ENCODE results near the gene GRIP2. TPM values are rescaled to one million over a fixed set of nuclear protein-coding genes. Genes with fewer than 3 reads are reported as not detected.

GRIP2 gene
- total RNA-seq, 1 donor: 1.4 TPM

DNA sequence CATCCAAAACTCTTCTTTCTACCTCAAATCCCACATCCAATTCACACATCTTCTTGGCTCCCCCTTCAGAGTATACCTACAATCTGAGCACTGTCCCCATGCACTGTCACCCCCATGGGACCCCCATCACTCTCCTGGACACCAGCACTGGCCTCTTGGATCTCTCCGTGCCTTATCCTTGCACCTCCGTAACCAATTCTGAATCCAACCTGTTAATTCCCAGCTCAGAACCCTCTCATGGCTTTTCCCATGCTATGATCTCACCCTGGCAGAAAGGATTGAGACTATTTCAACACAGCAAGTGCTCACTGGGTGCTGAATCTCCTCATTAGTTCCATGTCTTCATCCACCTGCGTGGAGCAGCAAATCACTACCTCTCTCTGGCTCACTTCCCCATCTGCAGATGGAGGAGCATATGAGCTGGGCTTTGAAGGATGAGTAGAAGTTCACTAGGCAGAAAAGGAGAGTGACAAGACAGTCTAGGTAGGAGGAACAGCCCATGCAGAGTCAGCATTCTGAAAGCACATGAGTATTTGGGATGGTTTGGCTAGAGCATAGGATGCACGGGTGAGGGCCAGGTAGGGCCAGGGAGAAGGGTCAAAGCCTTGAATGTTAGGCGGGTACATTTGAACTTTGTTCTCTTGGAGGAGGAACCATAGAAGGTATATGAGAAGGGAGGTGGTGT, 89.1 kb downstream of the GRIP2 start:
- H3K27me3 ChIP-seq (ENCODE audit: insufficient read depth, low read length): no peaks in the 10 kb centered on the region
- H3K36me3 ChIP-seq (ENCODE audit: insufficient read depth, low read length): peaks cover 78% of the 10 kb centered on the region
- no peak overlapping the region for H3K27ac ChIP-seq (ENCODE audit: low read depth, low read length)
- H4K20me1 ChIP-seq (ENCODE audit: insufficient read depth, low read length): peaks cover 13% of the 10 kb centered on the region
- no peaks in the 10 kb centered on the region for H3K9me3 ChIP-seq (ENCODE audit: low read depth, low read length)
- H3K4me2 ChIP-seq (ENCODE audit: insufficient read depth, low read length): no peak overlapping the region
- no peaks in the 10 kb centered on the region for H3K79me2 ChIP-seq (ENCODE audit: insufficient read depth, low read length)
- TF ChIP-seq CTCF (IDR thresholded peaks at IDR 0.05; ENCODE audit: extremely low read depth, low read depth, low read length): no peak
- no peak overlapping the region for H2AFZ ChIP-seq (ENCODE audit: low read length)
- H3K4me3 ChIP-seq (ENCODE audit: insufficient read depth, low read length): no peak overlapping the region
- peaks cover 20% of the 10 kb centered on the region for H3K4me1 ChIP-seq (ENCODE audit: insufficient read depth, low read length)
- DNase-seq (ENCODE audit: insufficient read length, low spot score, missing footprints): no peak

- H3K36me3 ChIP-seq (ENCODE audit: insufficient read depth, low read length): peaks cover 81% of the 10 kb centered on the region
- H3K4me3 ChIP-seq (ENCODE audit: insufficient read depth, low read length): no peak overlapping the region
- H3K4me2 ChIP-seq (ENCODE audit: insufficient read depth, low read length): no peak overlapping the region
- H3K27me3 ChIP-seq (ENCODE audit: insufficient read depth, low read length): no peaks in the 10 kb centered on the region
- no peak overlapping the region for H3K27ac ChIP-seq (ENCODE audit: low read depth, low read length)
- peaks cover 20% of the 10 kb centered on the region for H3K4me1 ChIP-seq (ENCODE audit: insufficient read depth, low read length)
- no peaks in the 10 kb centered on the region for H3K79me2 ChIP-seq (ENCODE audit: insufficient read depth, low read length)
- DNase-seq (ENCODE audit: insufficient read length, low spot score, missing footprints): no peak
- no peaks in the 10 kb centered on the region for H3K9me3 ChIP-seq (ENCODE audit: low read depth, low read length)
- peaks cover 18% of the 10 kb centered on the region for H4K20me1 ChIP-seq (ENCODE audit: insufficient read depth, low read length)
- no peak for TF ChIP-seq CTCF (IDR thresholded peaks at IDR 0.05; ENCODE audit: extremely low read depth, low read depth, low read length)
- no peak overlapping the region for H2AFZ ChIP-seq (ENCODE audit: low read length)
Measured at GRCh38 chr3:14450506-14450905, 89.6 kb downstream of the GRIP2 start.

DNA sequence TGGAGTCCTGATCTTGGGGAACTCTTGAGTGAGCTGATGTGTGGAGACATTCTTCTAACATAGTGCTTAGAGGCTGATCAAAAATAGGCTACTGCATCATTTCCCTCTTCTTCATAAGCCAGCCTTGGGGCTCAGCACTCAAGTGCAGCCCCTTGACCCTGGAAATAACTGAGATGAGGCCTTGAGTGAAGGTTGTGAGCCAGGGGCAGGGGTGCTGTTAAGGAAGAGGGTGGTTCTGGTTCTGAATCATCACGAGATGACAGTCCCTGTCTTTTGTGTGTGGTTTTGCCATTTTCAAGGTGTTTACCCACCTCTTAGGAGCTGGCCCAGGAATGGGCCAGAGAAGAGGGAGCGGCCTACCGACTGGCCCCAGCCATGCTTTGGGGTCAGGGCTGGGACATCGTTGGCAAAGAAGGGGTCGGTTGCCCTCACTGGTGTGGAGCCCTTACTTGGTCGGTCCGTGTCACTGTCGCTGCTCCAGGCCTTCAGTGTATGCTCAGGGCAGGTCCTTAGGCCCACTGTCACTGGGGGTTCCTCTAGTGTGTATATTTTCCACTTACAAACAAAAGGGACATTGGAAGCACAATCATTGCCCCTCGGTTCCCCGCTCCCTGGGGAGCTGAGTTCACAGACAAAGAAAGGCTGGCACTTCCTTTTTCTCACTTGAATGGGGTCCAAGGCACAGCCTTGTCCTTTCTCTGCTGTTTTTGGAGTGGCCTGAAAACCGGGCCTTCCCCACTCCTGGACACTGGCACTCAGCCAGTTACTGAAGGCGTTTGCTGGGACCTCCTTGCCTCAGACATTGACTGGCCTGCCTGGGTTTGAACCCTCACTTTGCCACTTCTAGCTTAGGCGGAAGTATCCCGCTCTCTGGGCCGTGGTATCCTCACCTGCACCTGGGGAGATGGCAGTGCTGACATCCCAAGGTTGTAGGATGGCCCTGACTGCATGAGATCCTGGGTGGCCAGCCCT, 91.1 kb downstream of the GRIP2 start:
- Histone ChIP-seq H3K27me3 (ENCODE audit: insufficient read depth, low read length) (no peaks in the 10 kb centered on the region), H2AFZ (ENCODE audit: low read length) (no peak overlapping the region), H3K27ac (ENCODE audit: low read depth, low read length) (no peak overlapping the region), H3K36me3 (ENCODE audit: insufficient read depth, low read length) (peaks cover 75% of the 10 kb centered on the region), H3K4me2 (ENCODE audit: insufficient read depth, low read length) (no peak overlapping the region), H3K9me3 (ENCODE audit: low read depth, low read length) (no peaks in the 10 kb centered on the region), H3K4me1 (ENCODE audit: insufficient read depth, low read length) (peaks cover 20% of the 10 kb centered on the region), H3K4me3 (ENCODE audit: insufficient read depth, low read length) (no peak overlapping the region), H4K20me1 (ENCODE audit: insufficient read depth, low read length) (peaks cover 25% of the 10 kb centered on the region), H3K79me2 (ENCODE audit: insufficient read depth, low read length) (peaks cover 2% of the 10 kb centered on the region)
- no peak for TF ChIP-seq CTCF (IDR thresholded peaks at IDR 0.05; ENCODE audit: extremely low read depth, low read depth, low read length)
- peak; percentile 37 for DNase-seq (ENCODE audit: insufficient read length, low spot score, missing footprints)

GRCh38 chr3:14448063-14448462, 92.1 kb downstream of the GRIP2 start:
- peaks cover 34% of the 10 kb centered on the region for H4K20me1 ChIP-seq (ENCODE audit: insufficient read depth, low read length)
- peaks cover 14% of the 10 kb centered on the region for H3K4me1 ChIP-seq (ENCODE audit: insufficient read depth, low read length)
- H3K79me2 ChIP-seq (ENCODE audit: insufficient read depth, low read length): peaks cover 5% of the 10 kb centered on the region
- no peak overlapping the region for H3K4me3 ChIP-seq (ENCODE audit: insufficient read depth, low read length)
- no peaks in the 10 kb centered on the region for H3K9me3 ChIP-seq (ENCODE audit: low read depth, low read length)
- no peak overlapping the region for H3K4me2 ChIP-seq (ENCODE audit: insufficient read depth, low read length)
- DNase-seq (ENCODE audit: insufficient read length, low spot score, missing footprints): peak; percentile 19
- no peak overlapping the region for H2AFZ ChIP-seq (ENCODE audit: low read length)
- no peaks in the 10 kb centered on the region for H3K27me3 ChIP-seq (ENCODE audit: insufficient read depth, low read length)
- TF ChIP-seq CTCF (IDR thresholded peaks at IDR 0.05; ENCODE audit: extremely low read depth, low read depth, low read length): no peak
- peaks cover 78% of the 10 kb centered on the region for H3K36me3 ChIP-seq (ENCODE audit: insufficient read depth, low read length)
- no peak overlapping the region for H3K27ac ChIP-seq (ENCODE audit: low read depth, low read length)

Data from osteoblast (primary cell).